ENCODE data around the gene ZNF165.
A peak's percentile ranks its signal among the peaks of the same experiment; 100 is the strongest.

Gene ZNF165

DNA sequence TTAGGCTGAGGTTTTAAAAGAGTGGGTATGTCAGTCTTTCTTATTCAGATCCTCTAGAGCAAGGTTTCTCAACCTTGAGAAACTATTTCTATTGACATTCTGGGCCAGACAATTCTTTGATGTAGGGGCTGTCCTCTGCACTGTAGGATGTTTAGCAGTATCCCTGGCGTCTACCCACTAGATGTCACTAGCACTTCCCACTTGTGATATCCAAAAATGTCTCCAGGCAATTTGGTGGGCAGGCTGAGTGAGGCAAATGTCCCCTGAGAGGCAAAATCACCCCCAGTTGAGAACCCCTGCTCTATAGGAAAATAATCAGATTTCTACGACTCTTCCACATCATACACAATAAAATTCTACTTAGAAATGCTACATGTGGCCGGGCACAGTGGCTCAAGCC lies 53.6 kb downstream of the ZNF165 start:
- in situ Hi-C loops (cut with HindIII; ENCODE audit: low sequenced_read_pairs), result no loop called here
- DNase-seq (ENCODE audit: low read depth, low spot score), result peak; percentile 35
- H3K4me3 ChIP-seq (ENCODE audit: low read depth, low read length), result no peak overlapping the region
- TF ChIP-seq, protein P1, sequence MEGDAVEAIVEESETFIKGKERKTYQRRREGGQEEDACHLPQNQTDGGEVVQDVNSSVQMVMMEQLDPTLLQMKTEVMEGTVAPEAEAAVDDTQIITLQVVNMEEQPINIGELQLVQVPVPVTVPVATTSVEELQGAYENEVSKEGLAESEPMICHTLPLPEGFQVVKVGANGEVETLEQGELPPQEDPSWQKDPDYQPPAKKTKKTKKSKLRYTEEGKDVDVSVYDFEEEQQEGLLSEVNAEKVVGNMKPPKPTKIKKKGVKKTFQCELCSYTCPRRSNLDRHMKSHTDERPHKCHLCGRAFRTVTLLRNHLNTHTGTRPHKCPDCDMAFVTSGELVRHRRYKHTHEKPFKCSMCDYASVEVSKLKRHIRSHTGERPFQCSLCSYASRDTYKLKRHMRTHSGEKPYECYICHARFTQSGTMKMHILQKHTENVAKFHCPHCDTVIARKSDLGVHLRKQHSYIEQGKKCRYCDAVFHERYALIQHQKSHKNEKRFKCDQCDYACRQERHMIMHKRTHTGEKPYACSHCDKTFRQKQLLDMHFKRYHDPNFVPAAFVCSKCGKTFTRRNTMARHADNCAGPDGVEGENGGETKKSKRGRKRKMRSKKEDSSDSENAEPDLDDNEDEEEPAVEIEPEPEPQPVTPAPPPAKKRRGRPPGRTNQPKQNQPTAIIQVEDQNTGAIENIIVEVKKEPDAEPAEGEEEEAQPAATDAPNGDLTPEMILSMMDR (IDR thresholded peaks at IDR 0.05; ENCODE audit: low read depth, low read length), result peak; percentile 56

DNA sequence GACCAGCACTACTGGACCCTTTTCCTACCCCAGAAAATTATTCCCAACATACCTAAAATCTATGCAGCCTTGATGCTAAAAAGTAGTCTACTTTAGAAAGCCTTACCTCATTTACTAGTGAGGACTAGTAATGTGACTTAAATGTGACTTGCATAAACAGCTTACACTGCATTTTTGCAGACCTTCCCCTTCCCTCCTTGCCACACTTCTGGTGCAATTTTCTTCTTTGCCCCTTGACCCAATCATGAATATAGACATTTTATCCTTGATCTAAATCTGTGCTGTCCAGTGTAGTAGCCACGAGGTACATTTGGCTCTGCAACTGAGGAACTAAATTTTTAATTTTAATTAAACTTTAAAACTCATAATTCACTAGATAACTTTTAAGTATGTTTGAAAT lies 54.3 kb downstream of the ZNF165 start:
- H3K4me3 ChIP-seq (ENCODE audit: low read depth, low read length), result no peak overlapping the region
- in situ Hi-C loops (cut with HindIII; ENCODE audit: low sequenced_read_pairs), result no loop called here
- TF ChIP-seq, protein P1 (IDR thresholded peaks at IDR 0.05; ENCODE audit: low read depth, low read length), result no peak
- DNase-seq (ENCODE audit: low read depth, low spot score), result no peak

DNA sequence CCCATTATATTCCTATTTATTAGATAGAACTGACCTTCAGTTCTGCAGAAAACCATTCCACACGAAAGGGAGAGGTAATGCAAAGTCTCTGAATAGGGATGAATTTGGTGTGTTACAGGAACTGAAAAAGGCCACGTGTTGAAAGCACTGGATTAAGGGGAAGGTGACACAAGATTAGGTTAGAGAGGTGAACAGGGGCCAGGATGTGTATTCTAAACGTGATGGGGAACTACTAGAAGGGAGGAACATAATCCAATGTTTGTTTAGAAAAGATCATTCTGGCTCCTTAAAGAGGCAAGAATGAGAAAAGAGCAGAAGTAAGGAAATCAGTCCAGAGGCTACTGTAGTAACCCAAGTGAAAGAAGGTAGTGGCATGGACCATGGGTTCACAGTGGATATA lies 55.0 kb downstream of the ZNF165 start:
- H3K4me3 ChIP-seq (ENCODE audit: low read depth, low read length), result no peak overlapping the region
- DNase-seq (ENCODE audit: low read depth, low spot score), result no peak
- TF ChIP-seq, protein P1 (IDR thresholded peaks at IDR 0.05; ENCODE audit: low read depth, low read length), result no peak
- in situ Hi-C loops (cut with HindIII; ENCODE audit: low sequenced_read_pairs), result no loop called here

DNA sequence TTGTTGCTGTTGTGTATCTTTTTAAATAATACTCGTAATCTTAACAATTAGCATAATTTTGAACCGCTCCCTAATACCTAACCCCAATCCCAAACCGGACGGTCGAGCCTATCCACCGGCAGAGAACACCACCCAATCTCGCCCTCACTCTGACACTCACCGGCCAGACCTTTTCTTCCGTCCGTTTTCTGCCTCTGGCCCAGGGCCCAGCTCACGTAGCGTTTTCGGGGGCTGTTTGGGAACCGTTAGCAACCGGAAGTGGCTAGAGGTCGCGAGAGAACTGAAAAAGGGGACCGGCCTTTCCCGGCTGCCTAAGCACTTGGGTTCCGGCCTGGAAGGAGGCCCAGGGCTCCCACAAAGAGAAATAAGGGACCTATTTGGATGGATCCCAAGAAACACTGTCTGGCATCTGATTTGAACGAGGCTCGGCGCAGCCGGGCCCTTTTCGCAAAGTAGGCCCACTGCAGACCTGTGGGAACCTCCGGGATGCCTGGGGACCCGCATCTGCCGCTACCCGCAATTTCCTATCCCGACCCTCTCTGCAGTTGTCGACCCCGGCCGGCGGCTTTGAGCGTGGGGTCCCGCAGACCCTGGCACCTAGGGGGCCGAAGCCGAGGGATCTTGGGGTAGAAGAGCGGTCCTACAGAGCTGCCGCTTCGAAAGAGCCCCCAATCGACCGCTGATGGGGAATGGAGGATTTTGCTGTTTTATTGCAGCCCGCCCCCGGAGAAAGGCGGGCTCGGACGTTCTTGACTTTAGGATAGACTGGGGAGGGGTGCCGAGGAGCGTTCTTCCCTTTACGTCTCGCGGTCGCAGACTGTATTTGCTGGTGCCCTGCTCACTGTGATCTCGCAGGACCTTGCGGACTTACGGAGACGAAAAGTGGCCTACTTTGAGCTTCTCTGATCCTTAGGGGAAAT lies 56.5 kb downstream of the ZNF165 start:
- in situ Hi-C loops (cut with HindIII; ENCODE audit: low sequenced_read_pairs), result no loop called here
- TF ChIP-seq, protein P1 (IDR thresholded peaks at IDR 0.05; ENCODE audit: low read depth, low read length), result no peak
- DNase-seq (ENCODE audit: low read depth, low spot score), result peak; percentile 96
- peak overlapping the region; percentile 84 for H3K4me3 ChIP-seq (ENCODE audit: low read depth, low read length)

DNA sequence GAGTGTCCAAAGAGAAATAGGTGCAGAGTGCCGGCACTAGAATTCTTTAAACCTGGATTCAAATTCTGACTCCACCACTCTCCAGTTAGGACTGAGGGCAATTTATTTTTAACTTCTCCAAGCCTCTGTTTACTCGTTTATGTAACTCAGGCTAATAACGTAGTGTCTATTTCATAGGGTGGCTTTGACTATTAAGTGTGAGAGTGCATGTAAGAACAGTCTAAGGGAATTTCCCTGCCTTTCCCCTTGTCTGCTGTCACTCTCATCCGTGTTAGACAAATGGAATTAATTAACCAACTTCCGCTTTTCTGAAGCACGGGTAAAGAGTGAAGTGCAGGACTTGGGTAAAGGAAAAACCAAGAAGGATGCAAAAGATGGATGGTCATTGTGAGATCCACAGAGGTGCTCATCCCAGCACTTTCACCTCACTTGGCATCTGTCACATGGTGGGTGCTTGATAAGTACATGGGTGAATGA lies 57.2 kb downstream of the ZNF165 start:
- peak overlapping the region; percentile 84 for H3K4me3 ChIP-seq (ENCODE audit: low read depth, low read length)
- TF ChIP-seq, protein P1 (IDR thresholded peaks at IDR 0.05; ENCODE audit: low read depth, low read length), result no peak
- no peak for DNase-seq (ENCODE audit: low read depth, low spot score)
- in situ Hi-C loops (cut with HindIII; ENCODE audit: low sequenced_read_pairs), result no loop called here
